Parathyroid adenoma (tissue), 2 donors: ENCODE results near the gene CAPSL.
"Not testable (repeated sequence)": the region's sequence is repeated elsewhere in the genome, so short reads cannot be mapped to it uniquely, and the experiment has no call there.

Experiments
- H2AFZ ChIP-seq: fragments of 300-600 bp; sonication (generic); one replicate; pipeline ENCODE4 v1.7.0; 2017; ENCODE audit warnings: antibody characterized with exemption, mild to moderate bottlenecking
- H3K27ac ChIP-seq: fragments of 300-600 bp; sonication (generic); one replicate; pipeline ENCODE4 v1.7.0; 2017
- H3K27me3 ChIP-seq: fragments of 300-600 bp; sonication (generic); one replicate; pipeline ENCODE4 v1.7.0; 2017; ENCODE audit warnings: low read length; ENCODE audit not compliant: control insufficient read depth, insufficient read depth
- H3K36me3 ChIP-seq: fragments of 300-600 bp; sonication (generic); one replicate; pipeline ENCODE4 v1.7.0; 2017; ENCODE audit warnings: low read length; ENCODE audit not compliant: control insufficient read depth, insufficient read depth
- H3K4me1 ChIP-seq: fragments of 300-600 bp; sonication (generic); one replicate; pipeline ENCODE4 v1.7.0; 2017; ENCODE audit warnings: control low read depth
- H3K4me2 ChIP-seq: fragments of 300-600 bp; sonication (generic); one replicate; pipeline ENCODE4 v1.7.0; 2017; ENCODE audit warnings: low read length
- H3K4me3 ChIP-seq: fragments of 300-600 bp; sonication (generic); one replicate; pipeline ENCODE4 v1.7.0; 2017; ENCODE audit warnings: low read depth, low read length
- H3K79me2 ChIP-seq: fragments of 300-600 bp; sonication (generic); one replicate; pipeline ENCODE4 v1.7.0; 2017; ENCODE audit warnings: control low read depth
- H3K9ac ChIP-seq: fragments of 300-600 bp; sonication (generic); one replicate; pipeline ENCODE4 v1.7.0; 2017; ENCODE audit warnings: mild to moderate bottlenecking
- H3K9me3 ChIP-seq: fragments of 300-600 bp; sonication (generic); one replicate; pipeline ENCODE4 v1.7.0; 2017; ENCODE audit warnings: low read length; ENCODE audit not compliant: control insufficient read depth
- CTCF ChIP-seq: fragments of 300-600 bp; sonication (generic); IDR thresholded peaks from one replicate; pipeline ENCODE4 v1.7.0; 2017; ENCODE audit warnings: antibody characterized with exemption, mild to moderate bottlenecking
- donor health status: primary hyperparathyroidism.

CAPSL gene

DNA sequence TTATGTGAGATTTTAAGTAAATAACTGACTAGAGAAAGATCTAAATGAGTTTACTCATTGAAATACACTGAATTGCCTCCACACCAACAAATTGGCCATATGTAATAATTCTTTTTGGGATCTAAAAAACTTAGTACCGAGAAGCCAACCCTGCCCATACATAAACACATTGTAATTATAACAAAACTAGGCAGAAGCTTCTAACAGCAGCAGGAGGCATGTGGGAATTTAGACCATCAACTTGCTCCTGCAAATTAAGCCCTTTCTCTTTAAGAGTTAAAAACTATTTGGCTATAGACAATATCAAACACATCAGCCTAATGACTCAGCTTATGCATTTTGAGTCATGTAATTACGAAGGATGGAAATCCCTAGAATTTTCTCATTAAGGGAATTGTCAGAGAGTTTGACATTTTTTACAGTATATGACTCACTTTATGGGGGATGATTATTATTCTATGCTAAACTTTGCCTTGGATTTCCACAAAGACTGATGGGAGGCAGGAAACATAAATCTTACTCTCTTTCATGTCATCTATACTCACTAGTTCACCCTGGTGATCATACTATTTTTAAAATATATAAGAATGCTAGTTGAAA is 80.7 kb downstream of the CAPSL start:
- H2AFZ ChIP-seq = no peak overlapping the region
- no peak overlapping the region for H3K4me2 ChIP-seq
- H3K9me3 ChIP-seq = no peaks in the 10 kb centered on the region
- no peaks in the 10 kb centered on the region for H3K36me3 ChIP-seq
- no peak overlapping the region for H3K9ac ChIP-seq
- no peak overlapping the region for H3K4me3 ChIP-seq
- H3K27me3 ChIP-seq = no peaks in the 10 kb centered on the region
- no peak for TF ChIP-seq CTCF
- H3K4me1 ChIP-seq = peaks cover 13% of the 10 kb centered on the region
- H3K27ac ChIP-seq = no peak overlapping the region
- H3K79me2 ChIP-seq = no peaks in the 10 kb centered on the region

DNA sequence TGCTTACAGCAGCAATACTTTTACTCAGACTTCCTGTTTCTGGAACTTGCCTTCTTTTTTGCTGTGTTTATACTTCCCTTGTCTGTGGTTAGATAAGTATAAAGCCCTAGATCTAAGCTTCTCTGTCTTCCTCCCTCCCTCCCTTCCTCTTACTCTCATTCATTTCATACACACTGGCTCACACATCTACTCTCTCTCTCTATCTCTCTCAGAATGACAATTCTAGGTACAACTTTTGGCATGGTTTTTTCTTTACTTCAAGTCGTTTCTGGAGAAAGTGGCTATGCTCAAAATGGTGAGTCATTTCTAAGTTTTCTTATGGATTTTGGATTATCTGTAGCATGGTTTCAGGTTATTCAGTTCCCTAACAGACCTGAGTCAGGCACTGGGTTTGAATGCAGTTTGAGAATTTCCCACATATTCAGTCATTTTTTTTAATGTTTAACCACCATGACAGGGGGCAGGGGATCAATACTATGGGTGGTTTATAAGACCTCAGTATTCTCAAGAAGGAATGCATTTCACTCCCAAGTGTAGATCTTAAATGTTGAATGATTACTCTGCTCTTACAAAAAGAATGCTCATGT is 81.6 kb downstream of the CAPSL start, which contains the start of gene IL7R:
TSS of gene IL7R (plus strand) at position 127 of the 587 bp plus-strand sequence. CDS start at position 214, 87 bp downstream.
- TF ChIP-seq CTCF = no peak
- H3K4me3 ChIP-seq = no peak within 1 kb of the TSS
- no peaks in the 10 kb centered on the region for H3K79me2 ChIP-seq
- H3K9ac ChIP-seq = no peak within 1 kb of the TSS
- H3K4me2 ChIP-seq = no peak within 1 kb of the TSS
- no peaks in the 10 kb centered on the region for H3K36me3 ChIP-seq
- no peaks in the 10 kb centered on the region for H3K27me3 ChIP-seq
- H3K27ac ChIP-seq = no peak within 1 kb of the TSS
- no peak within 1 kb of the TSS for H2AFZ ChIP-seq
- peaks cover 13% of the 10 kb centered on the region for H3K4me1 ChIP-seq
- no peaks in the 10 kb centered on the region for H3K9me3 ChIP-seq

DNA sequence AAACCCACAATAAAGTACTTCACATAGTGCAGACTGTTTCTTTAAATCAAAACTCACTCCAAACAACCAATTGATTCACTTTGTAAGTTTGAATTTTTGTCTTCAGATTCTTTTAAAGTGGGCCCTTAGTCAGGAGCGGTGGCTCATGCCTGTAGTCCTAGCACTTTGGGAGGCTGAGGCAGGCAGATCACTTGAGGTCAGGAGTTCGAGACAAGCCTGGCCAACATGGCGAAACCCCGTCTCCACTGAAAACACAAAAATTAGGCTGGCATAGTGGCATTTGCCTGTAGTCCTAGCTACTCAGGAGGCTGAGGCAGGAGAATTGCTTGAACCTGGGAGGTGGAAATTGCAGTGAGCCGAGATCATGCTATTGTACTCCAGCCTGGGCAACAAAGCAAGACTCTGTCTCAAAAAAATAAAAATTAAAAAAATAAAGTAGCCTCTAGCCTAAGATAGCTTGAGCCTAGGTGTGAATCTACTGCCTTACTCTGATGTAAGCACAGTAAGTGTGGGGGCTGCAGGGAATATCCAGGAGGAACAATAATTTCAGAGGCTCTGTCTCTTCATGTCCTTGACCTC is 82.1 kb downstream of the CAPSL start:
- not testable (repeated sequence) for H3K79me2 ChIP-seq, H3K4me3 ChIP-seq, H3K4me2 ChIP-seq, H2AFZ ChIP-seq, H3K9ac ChIP-seq, H3K27ac ChIP-seq, H3K36me3 ChIP-seq, H3K9me3 ChIP-seq, H3K27me3 ChIP-seq
- H3K4me1 ChIP-seq = peaks cover 13% of the 10 kb centered on the region

GRCh38 chr5:35855187-35855586 is 83.2 kb downstream of the CAPSL start:
- Histone ChIP-seq H3K27ac (no peak overlapping the region), H3K36me3 (no peaks in the 10 kb centered on the region), H2AFZ (no peak overlapping the region), H3K4me1 (peaks cover 13% of the 10 kb centered on the region), H3K4me2 (no peak overlapping the region), H3K4me3 (no peak overlapping the region), H3K9me3 (no peaks in the 10 kb centered on the region), H3K27me3 (no peaks in the 10 kb centered on the region), H3K9ac (no peak overlapping the region), H3K79me2 (no peaks in the 10 kb centered on the region)
- no peak for TF ChIP-seq CTCF
